GM03348 (cell line): Measurements from ENCODE around the gene GJD4.

ENCODE experiments used
- DNase-seq: peaks from one replicate; pipeline ENCODE4 v3.0.0; 2012; ENCODE audit warnings: low spot score

Gene GJD4, protein sequence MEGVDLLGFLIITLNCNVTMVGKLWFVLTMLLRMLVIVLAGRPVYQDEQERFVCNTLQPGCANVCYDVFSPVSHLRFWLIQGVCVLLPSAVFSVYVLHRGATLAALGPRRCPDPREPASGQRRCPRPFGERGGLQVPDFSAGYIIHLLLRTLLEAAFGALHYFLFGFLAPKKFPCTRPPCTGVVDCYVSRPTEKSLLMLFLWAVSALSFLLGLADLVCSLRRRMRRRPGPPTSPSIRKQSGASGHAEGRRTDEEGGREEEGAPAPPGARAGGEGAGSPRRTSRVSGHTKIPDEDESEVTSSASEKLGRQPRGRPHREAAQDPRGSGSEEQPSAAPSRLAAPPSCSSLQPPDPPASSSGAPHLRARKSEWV

DNA sequence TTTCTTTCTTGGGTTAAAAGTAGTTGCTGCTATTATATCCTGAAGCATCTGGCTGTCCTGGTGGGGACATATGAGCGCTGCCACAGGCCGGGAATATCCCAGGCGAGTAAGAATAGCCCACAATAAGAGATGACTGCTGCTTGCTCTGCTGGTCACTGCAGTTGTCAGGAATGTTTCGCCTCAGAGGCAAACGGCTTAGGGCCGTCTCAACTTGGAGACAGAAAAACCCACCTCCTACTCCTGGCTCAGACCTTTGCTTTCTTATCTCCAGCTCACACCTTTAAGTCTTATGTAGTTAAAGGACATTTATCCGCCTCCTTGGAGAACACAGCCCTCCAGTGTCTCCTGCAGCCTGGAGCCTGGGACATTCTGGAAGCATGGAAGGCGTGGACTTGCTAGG, at the start of gene GJD4:
GJD4 (plus strand) TSS at position 151 of the 400 bp plus-strand sequence; CDS start at position 378, 227 bp downstream.
- no peak for DNase-seq

DNA sequence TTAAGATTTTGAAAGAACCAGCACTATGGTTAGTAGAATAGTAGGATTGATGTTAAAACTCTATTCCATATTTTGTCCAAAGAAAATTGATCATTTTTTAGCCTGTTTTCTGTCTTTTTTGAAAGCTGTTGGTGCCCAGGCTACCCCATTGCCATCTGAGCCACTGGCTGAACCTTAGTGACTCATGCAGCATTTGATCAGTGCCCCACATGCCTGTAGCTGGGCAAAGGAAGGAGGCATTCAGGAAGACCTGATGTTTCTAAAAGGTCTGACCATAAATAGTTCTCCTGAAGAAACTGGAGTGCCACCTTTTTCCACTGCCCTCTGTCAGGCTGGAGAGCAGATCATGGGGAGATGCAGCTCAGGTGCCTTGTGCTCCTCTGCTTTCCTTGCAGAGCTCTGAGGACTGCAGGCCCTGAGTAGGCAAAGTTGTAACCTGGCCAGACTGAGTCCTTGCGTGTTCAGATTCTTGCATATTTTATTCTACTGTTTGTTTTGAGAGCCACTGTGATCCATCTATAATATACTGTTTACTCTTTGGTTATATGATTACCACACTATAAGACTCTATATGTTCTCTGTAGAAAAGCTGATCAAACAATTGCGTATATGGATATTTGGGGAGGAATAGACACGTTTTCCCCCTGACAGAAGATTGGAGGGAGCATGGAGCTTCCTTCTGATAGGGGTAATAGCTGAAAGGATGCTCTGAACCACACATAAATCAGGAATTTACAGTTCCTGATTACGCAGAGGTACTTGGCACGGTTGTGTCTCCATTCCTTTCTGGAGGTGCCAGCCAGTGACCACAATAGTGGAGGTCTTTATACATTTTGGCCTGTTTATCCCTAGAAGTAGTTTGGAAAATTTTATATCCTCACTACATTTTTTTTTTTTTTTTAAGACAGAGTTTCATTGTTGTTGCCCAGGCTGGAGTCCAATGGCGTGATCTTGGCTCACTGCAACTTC, 48.9 kb upstream of the GJD4 start:
- no peak for DNase-seq

DNA sequence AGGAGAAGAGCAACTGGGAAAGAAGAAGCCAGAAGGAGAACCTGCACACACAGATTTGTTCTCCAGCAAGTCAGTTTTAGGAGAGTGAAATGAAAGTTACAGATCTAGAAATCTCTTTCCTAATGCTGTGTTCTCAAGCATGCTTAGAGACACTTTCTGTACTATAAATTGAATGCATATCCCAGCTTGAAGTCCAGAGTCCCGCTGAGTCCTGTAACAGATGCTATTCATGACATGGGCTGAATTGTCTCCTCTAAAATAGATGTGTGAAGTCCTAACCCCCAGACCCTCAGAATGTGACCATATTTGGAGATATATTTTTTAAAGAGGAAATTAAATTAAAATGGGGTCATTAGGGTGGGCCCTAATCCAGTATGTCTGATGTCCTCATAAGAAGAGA, 46.9 kb upstream of the GJD4 start:
- no peak for DNase-seq

DNA sequence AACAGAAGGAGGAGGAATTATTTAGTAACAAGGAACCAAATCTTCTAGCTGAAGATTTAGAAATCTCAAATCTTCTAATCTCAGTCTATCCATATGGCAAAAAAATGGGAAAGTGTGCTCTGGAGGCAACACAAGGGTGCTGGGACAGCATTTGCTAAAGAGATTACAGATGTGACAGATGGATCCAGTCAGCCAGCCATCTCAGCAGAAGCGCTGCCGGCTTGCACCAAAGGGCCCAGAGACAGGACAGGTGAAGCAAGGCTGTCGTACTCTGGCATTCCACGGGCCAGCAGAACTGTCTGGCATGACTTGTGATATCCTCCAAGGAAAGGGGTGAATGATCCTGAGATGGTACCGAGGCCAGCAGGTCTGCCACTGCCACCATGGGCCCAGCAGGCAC, 45.7 kb upstream of the GJD4 start:
- no peak for DNase-seq

DNA sequence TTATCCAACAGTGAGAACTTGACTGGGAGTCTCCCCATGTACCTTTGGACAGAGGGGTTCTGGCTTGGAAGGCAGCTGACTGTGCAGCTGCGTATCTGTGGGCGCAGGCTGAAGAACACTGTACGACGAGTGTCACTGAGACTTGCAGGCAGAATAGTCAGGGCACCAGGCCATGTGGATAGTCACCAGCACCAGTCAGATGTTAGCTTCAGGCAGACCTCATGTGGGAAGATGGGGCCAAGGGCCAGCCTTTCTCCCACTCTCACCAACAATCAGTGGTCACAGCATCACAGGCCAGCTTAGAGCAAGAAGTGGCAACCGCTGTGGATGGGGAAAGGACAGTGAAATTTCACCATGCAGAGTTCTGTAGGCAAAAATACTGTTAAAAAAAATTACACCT, 43.4 kb upstream of the GJD4 start:
- no peak for DNase-seq

DNA sequence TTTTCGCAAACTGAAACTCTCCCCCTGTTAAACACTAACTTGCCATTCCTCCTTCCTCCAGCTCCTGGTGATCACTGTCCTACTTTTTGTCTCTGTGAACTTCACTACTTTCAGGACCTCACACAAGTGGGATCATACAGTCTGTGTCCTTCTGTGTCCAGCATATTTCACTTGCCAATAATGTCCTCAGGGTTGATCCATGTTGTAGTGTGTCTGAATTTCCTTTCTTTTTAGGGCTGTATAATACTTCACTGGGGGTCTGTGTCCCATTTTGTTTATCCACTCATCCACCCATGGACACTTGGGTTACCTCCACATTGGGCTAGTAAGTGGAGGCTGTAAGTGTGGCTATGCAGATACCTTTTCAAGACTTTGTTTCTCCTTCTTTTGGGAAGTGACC, 42.7 kb upstream of the GJD4 start:
- no peak for DNase-seq

DNA sequence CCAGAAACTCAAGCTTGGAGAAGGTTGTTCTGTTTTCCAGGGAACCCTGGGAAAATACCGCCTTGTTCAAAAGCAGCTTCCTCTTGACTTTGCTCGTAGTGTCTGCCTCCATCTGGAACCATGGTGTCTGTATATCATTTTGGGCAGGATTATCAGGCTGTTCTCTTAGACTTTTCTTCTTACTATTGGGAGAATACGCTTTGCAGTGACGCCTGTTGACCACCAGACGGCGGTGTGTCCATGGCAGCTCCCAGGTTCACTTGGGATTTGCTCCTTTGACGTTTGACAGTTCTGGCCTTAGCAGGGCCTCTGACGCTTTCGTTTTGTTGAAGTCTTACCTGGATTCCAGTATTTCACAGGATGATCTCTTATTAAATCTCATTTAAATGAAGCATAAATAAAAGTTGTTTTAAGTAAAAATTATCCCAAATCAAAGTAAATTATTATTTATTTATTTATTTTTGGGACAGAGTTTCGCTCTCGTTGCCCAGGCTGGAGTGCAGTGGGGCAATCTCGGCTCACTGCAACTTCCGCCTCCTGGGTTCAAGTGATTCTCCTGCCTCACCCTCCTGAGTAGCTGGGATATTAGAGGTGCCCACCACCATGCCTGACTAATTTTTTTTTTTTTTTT, 41.8 kb upstream of the GJD4 start:
- DNase-seq = peak; percentile 81

DNA sequence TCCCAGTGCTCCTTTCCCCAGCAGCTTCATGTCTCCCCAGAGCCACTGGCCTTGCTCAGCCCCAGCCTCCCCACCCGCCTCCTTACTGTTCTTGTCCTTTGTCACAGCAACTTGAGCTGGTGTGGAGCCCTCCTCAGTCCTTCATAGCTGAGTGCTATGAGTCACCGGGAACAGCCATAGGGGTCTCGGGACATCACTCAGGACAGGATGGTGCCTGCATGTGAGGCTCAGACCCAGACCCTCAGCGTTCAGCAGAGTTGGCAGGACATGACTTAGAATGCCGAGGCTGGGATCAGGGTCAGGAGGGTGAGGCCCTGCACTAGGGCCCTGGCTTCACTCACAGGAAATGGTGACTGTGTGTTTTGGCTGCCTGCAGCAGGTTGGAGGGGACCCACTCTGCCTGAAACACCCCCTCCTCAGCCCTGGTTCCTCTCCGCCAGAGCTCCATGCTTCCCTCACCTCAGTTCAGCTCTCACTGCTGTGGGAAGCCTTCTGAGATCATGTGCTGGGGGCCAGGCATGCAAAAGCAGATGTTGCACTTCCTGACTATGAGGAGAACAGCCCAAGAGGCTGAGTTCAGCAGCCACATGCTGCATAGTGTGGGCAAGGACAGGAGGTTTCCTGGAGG, 40.7 kb upstream of the GJD4 start:
- DNase-seq = peak; percentile 73

DNA sequence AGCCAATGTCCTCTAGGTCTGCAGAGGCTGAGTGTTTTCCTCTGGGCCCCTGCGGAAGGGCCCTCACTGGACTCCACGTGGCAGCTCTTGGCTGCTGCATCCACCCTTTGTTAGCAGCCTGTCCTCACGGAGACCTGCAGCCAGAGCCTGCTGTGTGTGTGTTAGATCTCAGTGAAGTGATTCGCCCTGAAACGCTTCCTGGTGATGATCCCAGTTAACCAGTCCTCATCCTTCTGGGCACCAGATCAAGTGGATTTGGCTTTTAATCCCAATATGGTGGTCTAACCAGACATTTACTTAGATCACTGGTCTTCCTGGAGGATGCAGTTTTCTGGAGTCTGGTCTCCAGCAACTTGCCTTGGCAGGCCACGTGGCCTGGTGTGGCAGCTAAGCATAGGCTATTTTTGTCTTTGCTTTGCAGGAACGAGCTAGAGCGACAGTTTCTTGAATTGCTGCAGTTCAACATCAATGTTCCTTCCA, 39.5 kb upstream of the GJD4 start:
- peak; percentile 45 for DNase-seq

DNA sequence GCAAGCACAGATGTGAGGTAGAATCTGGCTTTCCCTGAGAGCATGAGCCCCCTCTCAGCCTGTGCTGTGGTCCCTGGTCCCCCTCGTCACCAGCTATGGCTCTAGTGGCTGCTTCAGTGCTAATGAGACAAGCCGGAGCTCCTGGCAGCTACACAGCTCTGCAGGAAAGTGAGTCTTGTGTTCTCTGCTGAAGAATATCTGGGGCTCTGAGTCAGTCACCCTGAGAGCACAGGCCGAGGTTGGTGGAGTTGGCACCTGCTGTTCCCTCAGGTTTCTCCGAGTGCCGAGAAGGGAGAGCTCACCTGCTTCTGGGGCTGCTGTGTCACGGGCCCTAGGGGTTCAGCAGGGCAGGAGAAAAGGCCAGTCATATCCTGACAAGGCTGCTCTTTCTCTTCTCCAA, 37.2 kb upstream of the GJD4 start:
- DNase-seq = no peak

DNA sequence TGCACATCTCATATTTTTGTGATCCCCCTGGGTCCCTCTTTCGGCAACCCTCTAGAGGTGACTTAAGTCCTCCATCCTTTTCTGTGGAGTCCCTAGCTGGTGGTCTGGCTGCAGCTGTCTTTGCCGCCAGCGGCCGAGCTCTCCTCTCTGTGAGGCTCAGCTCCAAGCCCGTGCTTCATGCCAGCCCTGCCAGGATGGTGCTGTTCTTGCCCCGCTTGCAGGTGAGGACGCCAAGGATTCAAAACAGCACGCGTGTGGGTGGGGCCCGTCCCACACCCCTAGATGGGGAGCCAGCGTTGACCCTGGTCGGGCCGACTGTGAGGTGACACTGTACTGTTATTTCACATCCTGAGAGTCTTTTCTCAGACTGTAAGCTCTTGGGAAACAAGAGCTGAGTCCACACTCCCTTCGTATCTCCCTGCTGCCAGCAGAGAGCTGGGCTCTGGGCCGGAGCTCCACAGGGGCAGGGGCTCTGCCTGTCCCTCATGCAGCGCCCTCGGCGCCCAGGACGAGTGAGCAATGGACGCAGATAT, 36.6 kb upstream of the GJD4 start:
- DNase-seq = no peak

DNA sequence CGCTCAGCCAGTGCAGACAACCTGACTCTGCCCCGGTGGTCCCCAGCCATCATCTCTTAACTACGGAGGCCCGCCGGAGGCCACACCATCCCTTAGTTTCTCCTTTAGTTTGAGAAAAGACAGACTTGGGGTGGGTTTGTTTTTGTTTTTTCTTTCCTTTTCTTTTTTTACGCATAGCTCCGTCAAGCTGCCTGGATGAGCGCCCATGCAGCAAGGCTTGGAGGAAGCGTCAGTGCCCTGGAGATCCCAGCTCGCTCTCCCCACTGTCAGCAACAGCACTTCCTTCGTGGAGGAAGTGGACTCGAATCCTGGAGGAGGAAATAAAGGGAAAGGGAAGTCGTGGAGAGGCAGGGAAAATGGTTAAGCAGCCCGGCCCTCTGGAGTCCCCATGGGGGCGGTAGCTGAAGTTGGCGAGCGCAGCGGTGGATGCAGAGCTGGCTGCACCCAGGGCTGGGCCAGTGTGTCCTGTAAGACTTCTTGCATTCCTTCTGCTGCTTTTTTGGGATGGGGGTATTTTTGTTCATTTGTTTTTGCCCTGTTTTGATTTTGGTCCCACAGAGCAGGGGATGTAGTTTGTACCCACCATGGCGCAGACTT, 35.9 kb upstream of the GJD4 start:
- DNase-seq = no peak

DNA sequence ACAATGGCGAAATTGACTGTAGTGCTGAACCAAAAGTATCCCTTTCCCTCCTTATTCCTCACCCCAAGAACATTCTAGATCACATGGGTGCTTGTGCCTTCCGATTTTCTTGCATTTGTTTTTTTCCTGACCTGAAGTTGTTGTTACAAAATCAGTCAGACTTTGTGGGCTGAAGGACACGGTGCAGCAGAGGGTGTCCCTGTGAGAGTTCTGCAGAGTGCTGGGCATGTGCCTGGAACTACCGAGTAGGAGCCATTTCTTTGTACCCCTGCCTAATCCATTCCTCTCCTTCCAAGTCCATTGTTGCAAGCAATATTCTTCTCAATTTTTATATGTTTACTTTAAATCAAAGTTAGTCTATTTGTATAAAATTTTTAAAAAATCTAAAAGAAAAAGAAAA, 35.3 kb upstream of the GJD4 start:
- DNase-seq = no peak

DNA sequence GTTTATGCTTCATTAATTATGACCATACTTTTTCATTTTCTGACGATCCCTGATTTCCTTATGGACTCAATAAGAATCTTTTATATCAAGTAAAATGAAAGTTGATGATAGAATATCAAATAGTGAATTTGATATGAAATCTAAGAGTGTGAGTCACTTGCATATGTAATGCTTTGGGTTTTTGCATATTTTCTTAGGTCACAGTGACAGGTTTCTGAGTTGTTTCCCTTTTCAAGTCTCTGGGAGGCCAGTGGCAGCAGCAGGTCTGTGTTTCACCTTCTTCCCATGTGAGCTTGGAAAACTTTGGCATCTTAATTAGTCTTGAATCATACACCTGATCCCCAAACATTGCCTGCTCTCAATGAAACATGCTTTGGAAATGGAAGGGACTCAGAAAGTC, 34.7 kb upstream of the GJD4 start:
- DNase-seq = no peak

DNA sequence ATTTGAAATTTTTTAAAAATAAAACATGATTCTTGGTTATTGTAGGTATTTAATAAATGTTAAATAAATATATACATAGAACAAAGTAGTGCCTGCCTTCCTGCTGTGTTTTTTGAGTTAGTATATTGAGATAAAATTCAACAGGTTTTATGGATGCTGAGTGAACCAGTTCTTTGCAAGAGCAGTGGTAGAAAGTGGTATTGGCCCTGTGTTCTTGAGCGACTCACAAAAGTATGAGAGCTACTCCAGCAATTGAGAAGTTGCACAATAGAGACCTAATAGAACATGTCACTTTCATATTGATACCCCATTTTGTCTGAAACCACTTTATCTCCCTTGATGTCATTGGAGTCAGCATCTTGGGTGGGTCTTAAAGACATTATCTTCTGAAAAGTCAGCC, 32.6 kb upstream of the GJD4 start:
- DNase-seq = no peak

DNA sequence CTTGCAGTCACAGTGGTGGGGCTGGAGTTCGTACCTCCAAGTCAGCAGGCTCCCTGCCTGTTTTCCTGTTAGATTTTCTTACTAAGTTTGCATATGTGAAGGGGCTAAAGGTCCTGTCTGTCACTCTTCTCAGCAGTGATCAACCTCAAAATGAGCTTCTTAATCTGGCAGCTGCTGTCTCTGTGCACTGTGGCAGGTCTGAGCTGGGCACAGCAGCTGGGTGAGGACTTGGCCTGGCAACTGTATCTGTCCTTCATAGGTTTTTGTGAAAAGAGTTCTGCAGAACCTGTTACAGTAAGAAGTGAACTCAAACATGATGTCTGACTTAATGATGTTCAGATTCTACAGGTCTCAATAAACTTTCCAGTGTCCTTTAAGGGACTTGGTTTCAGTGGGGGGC, 31.3 kb upstream of the GJD4 start:
- DNase-seq = no peak

DNA sequence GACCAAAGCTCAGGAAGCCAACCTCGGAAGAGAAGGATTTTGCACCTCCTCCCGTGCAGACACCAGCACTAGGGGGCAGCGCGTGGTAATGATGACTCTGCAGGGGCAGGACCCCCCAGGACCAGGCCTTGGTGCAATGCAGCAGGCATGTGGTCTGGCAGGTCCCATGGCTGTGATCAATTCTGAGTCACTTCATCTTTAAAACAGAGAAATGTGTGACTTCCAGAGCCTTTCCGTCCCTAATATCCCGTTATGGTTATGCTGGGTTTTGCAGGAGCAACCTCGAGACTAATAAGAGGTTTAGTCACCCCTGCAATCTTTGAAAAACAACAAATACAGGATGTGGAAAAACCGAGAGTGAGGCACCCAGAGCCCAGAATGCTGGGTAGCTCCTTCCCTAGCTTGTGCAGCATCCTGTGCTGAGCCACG, 30.2 kb upstream of the GJD4 start:
- peak; percentile 72 for DNase-seq

DNA sequence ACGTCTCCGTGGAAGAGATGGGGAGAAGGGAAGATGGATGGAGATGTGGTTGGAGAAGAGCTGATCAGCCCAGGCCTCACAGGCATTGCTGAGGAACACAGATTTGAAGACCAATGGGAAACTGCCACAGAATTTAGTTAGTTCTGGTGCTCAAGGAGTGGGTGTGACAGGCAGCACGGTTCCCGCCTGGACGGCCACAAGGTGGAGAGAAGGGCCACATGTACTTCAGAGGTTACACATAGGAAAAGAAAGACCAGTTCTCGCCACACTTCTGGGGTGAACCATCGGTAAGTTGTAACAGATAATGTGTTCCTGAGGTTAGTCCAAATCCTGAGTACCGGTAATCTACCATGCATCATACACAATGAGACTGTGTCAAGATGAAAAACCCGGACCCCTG, 29.5 kb upstream of the GJD4 start:
- DNase-seq = no peak

DNA sequence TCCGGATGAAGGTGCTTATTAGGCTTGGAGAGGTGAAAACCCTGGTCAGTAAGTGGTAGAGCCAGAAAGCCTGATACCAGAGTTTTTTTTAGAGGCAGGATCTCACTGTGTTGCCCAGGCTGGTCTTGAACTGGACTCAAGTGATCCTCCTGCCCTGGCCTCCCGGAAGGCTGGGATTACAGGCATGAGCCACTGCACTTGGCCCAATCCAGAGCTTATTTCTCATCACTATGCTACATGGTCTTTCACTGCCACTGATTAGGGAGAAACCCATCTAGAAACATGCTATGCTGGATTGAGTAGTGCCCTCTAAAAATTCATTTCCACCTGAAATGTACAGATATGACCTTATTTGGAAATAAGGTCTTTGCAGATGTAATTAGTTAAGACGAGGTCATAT, 28.4 kb upstream of the GJD4 start:
- DNase-seq = no peak

DNA sequence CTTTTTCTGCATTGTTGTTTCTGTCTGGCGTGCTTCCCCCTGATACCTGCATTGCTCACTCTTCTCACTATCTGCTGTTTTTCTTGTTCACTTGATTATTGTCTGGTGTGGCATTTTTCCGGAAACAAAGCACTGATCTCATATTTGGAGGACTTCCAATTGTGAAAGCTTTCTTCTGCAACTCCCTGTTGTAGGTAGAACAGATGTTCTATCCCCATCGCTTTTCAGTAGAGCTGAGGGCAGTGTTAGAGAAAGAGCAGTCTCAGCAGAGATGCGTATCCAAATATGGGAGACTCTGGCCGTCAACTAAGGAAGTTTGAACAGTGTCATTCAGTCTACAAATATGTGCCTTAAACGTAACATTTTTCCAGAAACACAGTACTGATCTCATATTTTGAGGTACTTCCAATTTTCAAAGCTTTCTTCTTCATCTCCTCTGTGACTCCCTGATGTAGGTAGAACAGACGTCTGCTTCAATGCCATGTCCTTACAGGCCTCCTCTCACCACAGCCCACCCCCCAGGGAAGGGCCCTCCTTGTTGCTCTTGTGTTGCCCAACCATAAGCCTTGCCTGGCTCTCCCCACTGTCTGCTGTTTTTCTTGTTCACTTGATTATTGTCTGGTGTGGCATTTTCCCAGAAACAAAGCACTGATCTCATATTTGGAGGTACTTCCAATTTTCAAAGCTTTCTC, 27.1 kb upstream of the GJD4 start:
- DNase-seq = peak; percentile 22

DNA sequence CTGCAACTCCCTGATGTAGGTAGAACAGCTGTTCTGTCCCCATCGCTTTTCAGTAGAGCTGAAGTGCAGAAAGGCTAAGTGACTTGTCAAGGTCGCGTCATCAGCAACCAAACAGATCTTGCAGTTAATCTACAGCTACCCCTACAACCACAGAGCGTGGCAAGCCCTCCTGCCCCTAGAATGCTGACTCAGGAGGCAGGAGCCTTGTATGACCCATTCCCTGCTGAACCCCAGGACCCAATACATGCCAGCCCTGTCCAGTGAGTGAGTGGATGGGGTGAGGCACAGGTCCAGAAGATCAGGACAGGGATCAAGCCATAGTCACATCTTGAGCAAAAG, 26.6 kb upstream of the GJD4 start:
- DNase-seq = no peak
